Islet precursor cell (in vitro differentiated cells): Measurements from ENCODE around the gene KMT5C.

ENCODE experiments used
- DNase-seq: peaks from one replicate; pipeline ENCODE4 v3.0.0-alpha.2; 2018

The KMT5C gene

DNA sequence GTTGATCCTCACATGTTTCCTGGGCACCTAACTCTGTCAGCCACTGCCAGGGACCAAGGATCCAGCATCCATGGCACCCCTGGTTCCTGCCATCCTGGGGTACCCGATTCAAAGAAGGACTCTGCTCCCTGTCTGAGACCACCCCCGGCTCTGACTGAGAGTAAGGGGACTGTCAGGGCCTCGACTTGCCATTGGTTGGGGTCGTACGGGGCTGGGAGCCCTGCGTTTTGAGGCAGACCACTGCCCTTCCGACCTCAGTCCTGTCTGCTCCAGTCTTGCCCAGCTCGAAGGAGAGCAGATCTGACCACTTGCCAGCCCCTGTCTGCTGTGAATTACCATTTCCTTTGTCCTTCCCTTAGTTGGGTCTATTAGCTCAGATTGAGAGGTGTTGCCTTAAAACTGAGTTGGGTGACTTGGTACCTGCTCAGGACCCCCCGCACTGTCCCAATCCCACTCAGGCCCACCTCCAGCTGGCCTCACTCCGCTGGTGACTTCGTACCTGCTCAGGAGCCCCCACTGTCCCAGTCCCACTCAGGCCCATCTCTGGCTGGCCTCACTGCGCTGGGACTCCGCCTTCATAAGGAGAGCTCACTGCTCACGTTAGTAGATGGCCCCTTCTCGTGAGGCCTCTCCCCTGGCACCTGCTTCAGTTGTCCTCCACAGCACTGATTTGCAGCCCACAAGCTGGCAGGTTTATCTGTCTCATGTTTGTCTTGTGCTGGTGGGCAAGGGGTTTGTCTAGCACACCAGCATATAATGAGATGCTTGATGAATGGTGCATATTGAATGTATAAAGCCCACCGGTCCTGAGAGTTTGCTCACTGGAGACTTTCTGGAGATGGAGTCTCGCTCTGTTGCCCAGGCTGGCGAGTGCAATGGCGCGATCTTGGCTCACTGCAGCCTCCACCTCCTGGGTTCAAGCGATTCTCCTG is 50.0 kb downstream of the KMT5C start:
- no peak for DNase-seq

DNA sequence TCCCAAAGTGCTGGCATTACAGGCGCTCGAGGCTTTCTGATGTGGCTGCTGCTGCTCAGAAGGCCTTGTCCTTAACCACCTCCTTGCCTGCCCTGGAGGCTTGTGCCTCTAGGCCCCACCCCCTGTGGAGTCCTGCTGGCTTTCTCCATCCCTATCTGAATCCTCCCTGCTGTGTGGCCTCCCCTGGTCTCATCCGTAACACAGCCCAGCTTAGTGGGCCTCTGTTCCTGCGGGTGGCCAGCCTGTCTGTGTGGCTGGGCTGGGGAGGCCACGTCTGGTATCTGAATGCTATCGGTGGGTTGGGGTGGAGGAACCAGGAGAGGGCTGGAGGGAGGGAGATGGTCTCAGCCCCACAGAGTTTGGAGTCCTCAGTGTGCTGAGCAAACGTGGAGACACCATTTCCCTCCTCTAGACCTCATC is 50.8 kb downstream of the KMT5C start:
- no peak for DNase-seq

DNA sequence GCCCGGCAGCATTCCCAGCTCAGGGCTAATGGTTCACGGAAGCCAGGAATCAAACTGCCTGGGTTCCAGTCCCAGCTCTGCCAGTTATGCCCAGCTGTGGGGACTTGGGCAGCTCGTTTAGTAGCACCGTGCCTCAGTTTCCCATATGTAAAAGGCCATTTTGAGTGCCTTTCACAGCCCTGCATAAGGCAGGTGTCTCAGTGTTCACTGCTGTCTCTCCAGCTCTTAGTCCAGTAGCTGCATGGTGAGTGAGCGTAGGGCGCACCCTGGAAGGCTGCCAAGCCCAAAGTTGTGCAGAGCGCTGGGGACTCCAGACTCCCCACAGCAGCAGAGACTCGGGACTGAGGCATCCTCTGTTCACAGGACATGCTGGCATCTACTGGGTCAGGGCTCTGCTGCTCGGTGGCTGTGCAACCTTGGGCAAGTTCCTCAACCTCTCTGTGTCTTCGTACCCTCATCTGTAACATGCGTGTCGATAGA is 51.6 kb downstream of the KMT5C start:
- DNase-seq, result no peak

DNA sequence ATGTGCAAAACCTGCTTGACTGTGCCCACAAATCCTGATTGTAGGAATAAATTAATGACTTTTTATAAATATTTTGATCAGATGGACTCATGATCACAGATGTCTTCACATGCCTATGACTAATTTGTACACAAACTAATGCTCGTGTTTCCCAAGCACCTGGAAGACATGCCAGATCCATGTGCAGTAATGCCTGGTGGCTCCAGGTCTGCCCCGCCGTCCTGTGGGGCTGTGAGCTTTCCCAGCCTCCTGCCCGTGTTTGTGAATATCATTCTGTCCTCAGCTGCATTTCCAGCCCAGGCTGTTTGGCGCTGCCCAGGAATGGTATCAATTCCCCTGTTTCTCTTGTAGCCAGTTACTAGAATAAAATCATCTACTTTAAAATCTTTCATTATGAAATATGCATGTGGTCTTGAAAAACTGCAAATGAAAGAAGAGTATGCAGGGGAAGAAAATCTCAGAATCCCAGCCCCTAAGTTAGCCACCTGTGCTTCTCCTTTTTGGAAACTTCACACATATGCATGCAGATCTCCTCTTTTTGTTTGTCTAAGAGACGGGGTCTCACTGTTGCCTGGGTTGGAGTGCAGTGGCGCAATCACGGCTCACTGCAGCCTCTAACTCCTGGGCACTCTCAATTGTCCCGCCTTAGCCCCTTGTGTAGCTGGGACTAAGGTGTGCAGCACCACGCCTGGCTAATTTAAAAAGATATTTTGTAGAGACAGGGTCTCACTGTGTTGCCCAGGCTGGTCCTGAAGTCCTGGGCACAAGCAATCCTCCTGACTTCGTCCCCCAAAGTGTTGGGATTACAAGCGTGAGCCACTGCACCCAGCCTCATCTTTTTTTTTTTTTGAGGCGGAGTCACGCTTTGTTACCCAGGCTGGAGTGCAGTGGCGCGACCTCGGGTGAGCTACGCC is 52.3 kb downstream of the KMT5C start:
- DNase-seq, result no peak

DNA sequence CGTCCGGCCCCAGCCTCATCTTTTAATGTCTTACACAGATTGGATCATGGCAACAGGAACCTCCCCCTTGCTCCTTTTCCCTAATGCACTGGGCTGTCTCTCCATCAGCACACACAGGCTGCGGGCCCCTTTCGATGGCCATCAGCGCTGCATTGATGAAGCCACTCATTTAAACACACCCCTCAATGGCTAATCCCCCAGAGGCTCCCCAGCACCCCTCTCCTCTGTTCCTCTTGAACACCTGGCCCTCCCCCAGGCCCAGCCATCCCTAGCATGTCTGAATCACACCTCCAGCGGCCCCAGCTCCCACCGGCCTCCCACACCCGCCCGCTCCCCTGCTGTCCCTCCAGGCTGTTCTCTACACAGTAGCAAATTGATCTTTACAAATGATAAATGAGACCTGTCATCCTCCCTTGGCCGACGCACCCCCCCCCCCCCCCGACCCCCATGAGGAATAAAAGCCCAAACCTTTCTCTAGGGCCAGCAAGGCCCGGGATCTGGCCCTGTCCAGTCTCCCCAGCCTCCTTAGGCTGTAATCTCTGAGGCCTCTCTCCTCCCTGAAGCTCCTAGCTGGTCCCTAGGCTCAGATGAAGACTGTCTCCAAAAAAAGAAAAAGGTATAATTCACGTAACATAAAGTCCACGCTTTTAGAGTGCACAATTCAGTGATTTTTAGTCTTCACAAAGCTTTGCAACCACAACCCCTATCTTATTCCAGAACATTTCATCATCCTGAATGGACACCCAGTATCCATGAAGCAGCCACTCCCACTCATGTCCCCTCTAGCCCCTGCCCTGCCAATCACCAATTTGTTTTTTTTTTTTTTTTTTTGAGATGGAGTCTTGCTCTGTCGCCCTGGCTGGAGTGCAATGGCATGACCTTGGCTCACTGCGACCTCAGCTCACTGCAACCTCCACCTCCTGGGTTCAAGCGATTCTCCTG is 53.4 kb downstream of the KMT5C start:
- no peak for DNase-seq
